CD14-positive monocyte (primary cell): ENCODE results near the gene CLN6. TPM values are rescaled to one million over a fixed set of nuclear protein-coding genes. Genes with fewer than 3 reads are reported as not detected.
A peak's percentile ranks its signal among the peaks of the same experiment; 100 is the strongest.

Experiments used
- DNase-seq, 3 donors: peaks; one replicate each; pipeline ENCODE4 v3.0.0-alpha.2; 2011 to 2022
- H2AFZ ChIP-seq: 2 replicates; pipeline ENCODE4 v1.6.0; 2012; ENCODE audit warnings: mild to moderate bottlenecking, low read depth, low read length, inconsistent platforms; ENCODE audit not compliant: insufficient read depth, poor library complexity, severe bottlenecking
- H3K27ac ChIP-seq, 2 donors: 1 replicate in 1 of 2; 2 replicates in 1 of 2; pipeline ENCODE4 v1.5.1; 2012 to 2013; ENCODE audit warnings: low read length in 2 of 2, control low read depth in 1 of 2, inconsistent platforms in 1 of 2, low read depth in 1 of 2, mild to moderate bottlenecking in 1 of 2
- H3K27me3 ChIP-seq, 2 donors: one replicate each; pipeline versions ENCODE4 v1.6.0 to v1.6.1; 2011 to 2013; ENCODE audit warnings: low read length in 2 of 2; ENCODE audit not compliant: control insufficient read depth in 2 of 2, insufficient read depth in 2 of 2
- H3K36me3 ChIP-seq, 2 donors: replicated peaks in 1 of 2; 1 replicate in 1 of 2; 2 replicates in 1 of 2; pipeline versions ENCODE4 v1.5.1 to v1.6.1; 2012 to 2013; ENCODE audit warnings: low read length in 2 of 2, control low read depth in 1 of 2, inconsistent platforms in 1 of 2, mild to moderate bottlenecking in 1 of 2; ENCODE audit not compliant: insufficient read depth in 2 of 2, control insufficient read depth in 1 of 2
- H3K4me1 ChIP-seq, 2 donors: 1 replicate in 1 of 2; 2 replicates in 1 of 2; pipeline versions ENCODE4 v1.5.1 to v1.6.1; 2012 to 2013; ENCODE audit warnings: low read length in 2 of 2, control low read depth in 1 of 2, inconsistent platforms in 1 of 2, mild to moderate bottlenecking in 1 of 2, moderate library complexity in 1 of 2; ENCODE audit not compliant: insufficient read depth in 2 of 2, control insufficient read depth in 1 of 2
- H3K4me2 ChIP-seq: replicated peaks from 2 replicates; pipeline ENCODE3; 2012; ENCODE audit warnings: low read length, moderate library complexity, mild to moderate bottlenecking; ENCODE audit not compliant: poor library complexity, severe bottlenecking; ENCODE audit errors: extremely low read depth
- H3K4me3 ChIP-seq, 3 experiments: fragments of 200-600 bp in 1 of 3; sonication (generic) in 1 of 3; replicated peaks in 1 of 3; 1 replicate in 2 of 3; 2 replicates in 1 of 3; pipeline ENCODE4 v1.5.1; 2011 to 2013; ENCODE audit warnings: low read length in 3 of 3, mild to moderate bottlenecking in 3 of 3, control low read depth in 2 of 3, low read depth in 2 of 3, inconsistent platforms in 1 of 3, moderate library complexity in 1 of 3
- H3K79me2 ChIP-seq: 2 replicates; pipeline ENCODE4 v1.6.0; 2012; ENCODE audit warnings: mild to moderate bottlenecking, control low read depth, inconsistent platforms, low read length, moderate library complexity; ENCODE audit not compliant: insufficient read depth
- H3K9ac ChIP-seq: 2 replicates; pipeline ENCODE4 v1.6.0; 2017; ENCODE audit warnings: low read length, mild to moderate bottlenecking; ENCODE audit not compliant: insufficient read depth, poor library complexity, severe bottlenecking
- H3K9me3 ChIP-seq, 2 donors: replicated peaks in 1 of 2; 1 replicate in 1 of 2; 2 replicates in 1 of 2; pipeline versions ENCODE4 v1.5.1 to v1.6.1; 2012 to 2013; ENCODE audit warnings: low read length in 2 of 2, control low read depth in 1 of 2; ENCODE audit not compliant: control insufficient read depth in 1 of 2, insufficient read depth in 1 of 2
- H4K20me1 ChIP-seq: 2 replicates; pipeline ENCODE4 v1.6.0; 2012; ENCODE audit warnings: mild to moderate bottlenecking, low read length, control low read depth, moderate library complexity; ENCODE audit not compliant: insufficient read depth
- H3K27ac Mint-ChIP-seq, 7 donors: one replicate each; pipeline ENCODE4 v1.8.0; 2020; ENCODE audit warnings: mild to moderate bottlenecking in 7 of 7, mixed read lengths in 7 of 7, moderate library complexity in 6 of 7, inconsistent platforms in 2 of 7
- H3K27me3 Mint-ChIP-seq, 3 donors: one replicate each; pipeline ENCODE4 v1.8.0; 2021 to 2022; ENCODE audit warnings: low read depth in 3 of 3, mild to moderate bottlenecking in 3 of 3, mixed read lengths in 3 of 3, moderate library complexity in 3 of 3, inconsistent platforms in 1 of 3
- H3K36me3 Mint-ChIP-seq, 2 donors: one replicate each; pipeline ENCODE4 v1.8.0; 2020; ENCODE audit warnings: mixed read lengths in 2 of 2, inconsistent platforms in 1 of 2, mild to moderate bottlenecking in 1 of 2
- H3K4me1 Mint-ChIP-seq: one replicate; pipeline ENCODE4 v1.8.0; 2020; ENCODE audit warnings: mild to moderate bottlenecking, mixed read lengths
- H3K4me3 Mint-ChIP-seq, 2 donors: one replicate each; pipeline ENCODE4 v1.8.0; 2020; ENCODE audit warnings: mild to moderate bottlenecking in 2 of 2, mixed read lengths in 2 of 2, moderate library complexity in 1 of 2
- H3K9me3 Mint-ChIP-seq, 7 donors: one replicate each; pipeline ENCODE4 v1.8.0; 2020 to 2022; ENCODE audit warnings: mixed read lengths in 7 of 7, mild to moderate bottlenecking in 6 of 7, moderate library complexity in 6 of 7, inconsistent platforms in 2 of 7
- CTCF ChIP-seq: fragments of 200-600 bp; IDR thresholded peaks from one replicate; pipeline ENCODE4 v1.8.0; 2022; ENCODE audit warnings: antibody characterized with exemption, mild to moderate bottlenecking
- WGBS: methylation state at CpG from one replicate; pipeline ENCODE4 v1.1.5; 2013; ENCODE audit warnings: missing lambda C conversion rate; ENCODE audit not compliant: insufficient coverage; 5-methylcytosine and 5-hydroxymethylcytosine counted together
- intact Hi-C, 2 donors: fragments of 100-400 bp; cut with micrococcal nuclease; formaldehyde crosslinking; loops; one replicate each; pipeline versions ENCODE4 v1.15.0 to v1.15.1; 2023
- polyA plus RNA-seq, 3 donors: library from polyadenylated mRNA; depleted of rRNA in 1 of 3; unstranded in 2 of 3; stranded (reverse) in 1 of 3; fragments of 300-500 nt in 2 of 3; fragments of >200 nt in 1 of 3; fragmentation: Illumina TruSeq in 2 of 3; gene quantifications; 1 replicate in 2 of 3; 2 replicates in 1 of 3; pipeline ENCODE4 v1.2.3, GENCODE V29; 2012 to 2021

CLN6 gene
- polyA plus RNA-seq, 3 donors: 3.4 to 37.6 (median 4.2) TPM

DNA sequence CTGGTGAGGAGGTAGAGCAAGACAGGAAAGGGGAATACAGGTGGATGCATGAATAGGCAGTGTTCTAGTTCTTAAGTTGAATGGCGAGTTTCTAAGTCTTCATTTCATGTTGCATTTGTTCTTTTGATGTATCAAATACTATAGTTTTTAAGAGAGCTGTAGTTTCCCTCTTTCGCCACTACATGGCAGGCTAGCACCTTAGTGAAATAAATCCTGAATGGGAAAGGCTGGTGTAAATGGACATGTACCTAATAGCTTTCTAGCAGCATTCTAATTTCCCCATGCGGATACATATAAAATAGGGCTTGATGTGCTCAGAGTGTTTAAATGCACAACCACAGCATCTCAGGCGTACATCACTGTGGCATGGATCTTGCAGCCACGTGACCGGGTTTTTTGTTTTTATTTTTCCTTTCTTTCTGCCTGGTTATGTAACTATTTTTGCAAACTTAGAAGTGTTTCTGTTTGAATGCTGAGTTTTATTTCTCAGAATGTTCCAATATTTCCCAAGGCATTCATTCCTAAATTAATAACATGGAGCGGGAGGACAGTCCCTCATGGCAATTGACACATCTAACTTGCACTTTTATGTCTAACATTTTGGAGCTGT, 23.5 kb upstream of the CLN6 start:
- Mint-ChIP-seq H3K27ac (no peak overlapping the region), H3K9me3 (no peaks in the 10 kb centered on the region), H3K4me3 (no peak overlapping the region), H3K36me3 (no peaks in the 10 kb centered on the region), H3K27me3 (peaks cover 0 to 2% (median 0%) of the 10 kb centered on the region in 3 donors), H3K4me1 (peaks cover 31% of the 10 kb centered on the region)
- H3K36me3 ChIP-seq: no peaks in the 10 kb centered on the region
- no peaks in the 10 kb centered on the region for H3K79me2 ChIP-seq
- peak; percentile 54 to 72 (median 64) for DNase-seq
- no peak overlapping the region for H3K9ac ChIP-seq
- no peak overlapping the region for H3K4me3 ChIP-seq
- H3K27ac ChIP-seq: no peak overlapping the region
- H2AFZ ChIP-seq: no peak overlapping the region
- no peaks in the 10 kb centered on the region for H3K9me3 ChIP-seq
- no peaks in the 10 kb centered on the region for H4K20me1 ChIP-seq
- WGBS: no CpG with 5 or more reads among the region's 7 CpGs
- intact Hi-C loops: loop anchor here (2.0 to 10.0 kb wide), 3 partner anchors 52 to 129 kb away; no protein-coding TSS in a partner anchor
- H3K4me1 ChIP-seq: peaks cover 32 to 34% of the 10 kb centered on the region in 2 donors
- no peak overlapping the region for H3K4me2 ChIP-seq
- no peaks in the 10 kb centered on the region for H3K27me3 ChIP-seq
- TF ChIP-seq CTCF: peak; percentile 82

GRCh38 chr15:68249058-68249713, 19.7 kb upstream of the CLN6 start:
- H4K20me1 ChIP-seq: no peaks in the 10 kb centered on the region
- no CpG with 5 or more reads among the region's 3 CpGs for WGBS
- TF ChIP-seq CTCF: no peak
- H3K4me3 ChIP-seq: peak overlapping the region in 1 of 3 experiments; percentile 44
- H3K27ac ChIP-seq: no peak overlapping the region
- no peaks in the 10 kb centered on the region for H3K79me2 ChIP-seq
- no peak overlapping the region for H3K9ac ChIP-seq
- peaks cover 2 to 3% of the 10 kb centered on the region in 2 donors for H3K36me3 Mint-ChIP-seq
- H2AFZ ChIP-seq: no peak overlapping the region
- peaks cover 18% of the 10 kb centered on the region for H3K4me1 Mint-ChIP-seq
- H3K27me3 ChIP-seq: no peaks in the 10 kb centered on the region
- H3K4me1 ChIP-seq: peaks cover 16 to 19% of the 10 kb centered on the region in 2 donors
- peak overlapping the region in 5 of 7 donors; percentile 13 to 83 (median 43) for H3K27ac Mint-ChIP-seq
- peaks cover 8 to 9% of the 10 kb centered on the region in 2 donors for H3K9me3 ChIP-seq
- intact Hi-C loops: no loop called here
- peak overlapping the region; percentile 56 for H3K4me2 ChIP-seq
- H3K27me3 Mint-ChIP-seq: peaks cover 0 to 2% (median 0%) of the 10 kb centered on the region in 3 donors
- peak; percentile 50 to 82 (median 78) for DNase-seq
- H3K36me3 ChIP-seq: no peaks in the 10 kb centered on the region
- peaks cover 7 to 12% (median 9%) of the 10 kb centered on the region in 7 donors for H3K9me3 Mint-ChIP-seq
- peak overlapping the region in 1 of 2 donors; percentile 57 for H3K4me3 Mint-ChIP-seq
